Stimulated activated CD4-positive, alpha-beta T cell treated with anti-CD3 and anti-CD28 coated beads, Interleukin-4, amount 100 ng/mL, for 24 hours (primary cell): Measurements from ENCODE around the gene ZBTB48.

Experiments used
- DNase-seq: peaks from one replicate; pipeline ENCODE4 v3.0.0-alpha.2; 2020

Gene ZBTB48

DNA sequence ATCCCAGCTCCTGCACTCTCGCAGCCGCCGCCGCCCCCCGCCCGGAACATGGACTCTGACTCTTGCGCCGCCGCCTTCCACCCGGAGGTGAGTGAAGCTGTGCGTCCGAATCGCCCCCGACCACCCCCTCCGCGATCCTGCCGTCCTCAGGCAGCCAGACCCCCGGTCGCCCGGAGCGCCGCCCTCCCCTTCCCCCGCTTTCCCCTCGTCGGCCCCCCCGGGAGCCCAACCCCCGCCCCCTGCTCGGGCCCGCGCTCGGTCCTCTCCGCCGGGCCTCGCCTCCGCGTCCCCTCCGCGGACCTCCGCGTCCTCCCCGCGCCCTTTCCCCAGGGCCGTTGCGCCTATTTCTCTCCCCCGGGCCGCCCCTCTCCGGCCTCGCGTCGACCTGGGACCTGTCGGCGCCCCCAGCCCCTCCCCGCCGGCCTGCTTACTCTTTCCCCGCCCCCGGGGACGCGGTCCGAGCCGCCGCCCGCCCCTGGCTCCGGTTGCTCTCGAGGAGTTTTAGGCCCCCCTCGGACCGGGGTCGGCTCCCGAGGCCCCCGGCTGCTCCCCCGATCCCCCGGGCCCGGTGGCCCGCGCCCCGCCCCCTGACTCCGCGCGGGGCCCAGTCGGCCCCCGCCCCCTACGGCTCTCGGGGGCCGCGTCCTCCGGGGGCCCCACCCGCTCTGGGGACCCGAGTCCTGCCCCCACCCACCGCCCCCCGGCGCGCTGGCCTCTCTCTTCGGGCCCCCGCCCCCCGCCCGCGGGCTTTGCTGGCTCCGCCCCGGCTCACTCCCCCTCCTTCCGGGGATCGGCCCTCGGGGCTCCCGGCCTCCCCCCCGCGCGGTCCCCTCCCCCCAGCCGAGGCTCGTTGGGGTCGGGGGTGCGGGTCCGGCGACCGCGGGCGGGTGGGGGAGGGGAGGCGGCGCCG lies 34.5 kb downstream of the ZBTB48 start:
- DNase-seq: peak; percentile 56

DNA sequence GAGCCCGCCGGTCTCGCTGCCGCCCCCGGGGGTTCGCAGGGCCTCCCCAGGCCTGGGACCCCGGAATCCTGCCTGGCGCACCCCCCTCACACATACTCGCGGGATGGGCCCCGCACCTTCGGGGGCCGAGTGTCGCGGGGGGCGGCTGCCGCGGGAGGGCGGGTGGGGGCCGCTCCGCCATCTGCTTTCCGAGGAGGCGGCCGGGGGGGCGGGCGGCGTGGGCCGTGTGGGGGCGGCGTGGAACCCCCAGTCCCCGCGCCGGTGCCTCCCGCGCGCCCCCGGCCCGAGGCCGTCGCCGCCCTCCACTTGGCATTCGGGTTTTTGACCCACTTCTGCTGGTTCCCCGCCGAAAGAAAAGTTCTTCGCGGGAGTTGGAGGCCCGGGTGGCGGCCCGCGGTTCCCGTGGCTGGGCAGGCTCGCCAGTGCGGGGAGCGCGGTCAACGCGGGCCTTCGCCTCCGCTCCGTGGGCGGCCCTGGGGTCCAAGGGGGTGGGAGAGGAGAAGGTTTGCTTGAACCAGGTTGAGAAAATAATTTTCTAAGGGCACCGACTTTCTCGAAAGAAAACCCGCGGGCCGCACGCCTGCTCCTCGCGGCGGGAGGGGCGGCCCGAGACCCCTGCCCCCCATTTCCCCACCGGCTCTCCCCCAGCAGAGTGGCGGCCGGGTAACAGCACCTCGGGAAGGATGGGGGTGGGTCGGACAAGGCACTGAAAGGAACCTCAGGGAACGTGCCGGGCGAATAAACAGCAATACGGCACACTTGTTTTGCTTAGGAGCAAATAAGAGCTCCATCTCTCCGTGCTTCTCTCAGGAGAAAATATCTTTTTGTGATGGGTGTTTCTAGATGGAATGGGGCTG lies 35.4 kb downstream of the ZBTB48 start:
- DNase-seq: no peak

DNA sequence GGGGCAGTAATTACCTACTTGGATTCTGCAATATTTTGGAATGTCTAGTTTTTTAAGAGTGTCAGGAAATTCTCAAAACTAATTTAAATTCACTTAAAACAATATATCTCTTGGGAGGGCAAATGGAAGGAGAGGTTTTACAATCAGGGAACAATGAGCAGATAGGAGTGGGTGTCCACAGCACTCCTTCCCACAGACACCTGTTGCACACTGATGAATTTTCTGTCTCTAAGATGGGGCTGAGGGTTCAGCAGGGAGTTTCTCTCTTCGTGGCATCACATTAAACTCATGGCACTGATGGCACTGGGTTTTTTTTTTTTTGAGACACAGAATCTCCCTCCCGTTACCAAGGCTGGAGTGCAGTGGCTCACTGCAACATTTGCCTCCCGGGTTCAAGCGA lies 39.3 kb downstream of the ZBTB48 start:
- no peak for DNase-seq

DNA sequence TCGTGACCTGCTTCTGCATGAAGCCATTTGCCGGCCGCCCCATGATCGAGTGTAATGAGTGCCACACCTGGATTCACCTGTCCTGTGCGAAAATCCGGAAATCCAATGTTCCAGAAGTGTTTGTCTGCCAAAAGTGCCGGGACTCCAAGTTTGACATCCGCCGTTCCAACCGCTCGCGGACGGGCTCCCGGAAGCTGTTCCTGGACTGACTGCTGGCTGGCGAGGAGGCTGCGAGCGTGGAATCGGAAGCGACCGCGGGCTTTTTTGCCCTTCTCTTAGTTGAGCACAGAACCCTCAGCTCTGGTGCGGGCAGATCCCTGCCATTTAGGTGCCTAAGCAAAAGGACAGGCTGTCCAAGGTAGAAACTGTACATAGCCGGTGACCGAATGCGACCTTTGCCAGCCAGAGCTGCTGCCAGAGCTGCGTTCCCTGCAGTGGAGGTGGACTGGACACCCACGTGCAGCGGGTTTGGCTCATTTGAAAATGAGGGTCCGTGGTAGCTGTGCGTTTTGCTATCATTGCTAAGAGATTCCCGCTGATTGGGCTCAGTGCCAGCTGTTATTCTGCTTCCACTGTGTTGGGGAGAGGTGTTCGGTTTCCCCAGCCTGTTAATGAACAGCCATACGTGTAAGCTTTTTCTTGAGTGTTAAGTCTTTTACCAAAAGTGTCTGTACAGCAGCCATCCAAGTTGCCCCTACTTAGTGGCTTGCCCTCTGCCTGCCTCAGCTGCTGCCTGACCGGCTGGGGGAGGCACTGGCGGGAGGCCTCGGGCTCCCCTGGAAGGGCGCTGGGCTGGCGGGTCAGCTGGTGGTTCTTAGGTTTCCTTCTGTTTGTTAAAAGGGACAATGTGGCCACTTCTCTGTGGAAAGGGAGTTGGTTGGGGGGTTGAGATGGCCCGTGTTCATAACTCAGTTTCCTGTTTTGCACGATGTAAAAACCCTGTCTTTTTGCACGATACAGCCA lies 41.9 kb downstream of the ZBTB48 start:
- DNase-seq: no peak

DNA sequence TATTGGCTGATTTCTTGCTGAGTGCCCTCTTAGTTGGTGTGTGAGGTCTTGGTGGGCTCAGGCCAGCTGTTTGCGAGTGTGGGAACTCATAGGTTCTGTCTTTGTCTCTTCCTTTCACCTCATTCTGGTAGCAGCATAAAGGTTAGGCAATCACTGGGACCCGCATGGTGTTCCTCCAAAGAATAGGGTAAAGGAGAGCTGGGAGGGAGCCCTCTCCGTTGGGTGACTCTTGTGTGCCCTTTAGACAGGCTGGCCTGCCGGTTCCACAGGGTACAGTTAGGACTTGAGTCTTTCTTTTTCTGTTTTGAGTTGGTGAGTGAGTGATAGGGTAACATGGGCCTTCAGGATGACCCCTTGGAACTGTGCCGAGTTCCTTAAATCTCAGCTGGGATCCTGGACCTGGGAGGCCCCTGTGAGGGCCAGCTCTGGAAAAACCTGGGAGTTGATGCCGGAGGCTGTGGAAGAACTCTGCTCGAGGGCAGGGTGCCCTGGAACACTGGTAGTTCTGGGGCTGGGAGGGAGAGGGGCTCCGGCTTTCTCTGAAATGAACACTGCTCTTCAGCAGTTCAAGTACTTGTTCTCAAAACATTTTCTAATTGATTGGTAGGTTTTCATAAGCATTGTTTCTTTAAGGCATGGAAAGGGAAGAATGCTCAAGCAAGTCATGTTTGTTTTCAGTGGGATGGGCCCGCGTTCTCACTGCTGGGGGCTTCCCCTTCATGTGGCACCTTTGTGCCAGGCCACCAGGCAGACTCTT lies 42.8 kb downstream of the ZBTB48 start:
- DNase-seq: no peak

DNA sequence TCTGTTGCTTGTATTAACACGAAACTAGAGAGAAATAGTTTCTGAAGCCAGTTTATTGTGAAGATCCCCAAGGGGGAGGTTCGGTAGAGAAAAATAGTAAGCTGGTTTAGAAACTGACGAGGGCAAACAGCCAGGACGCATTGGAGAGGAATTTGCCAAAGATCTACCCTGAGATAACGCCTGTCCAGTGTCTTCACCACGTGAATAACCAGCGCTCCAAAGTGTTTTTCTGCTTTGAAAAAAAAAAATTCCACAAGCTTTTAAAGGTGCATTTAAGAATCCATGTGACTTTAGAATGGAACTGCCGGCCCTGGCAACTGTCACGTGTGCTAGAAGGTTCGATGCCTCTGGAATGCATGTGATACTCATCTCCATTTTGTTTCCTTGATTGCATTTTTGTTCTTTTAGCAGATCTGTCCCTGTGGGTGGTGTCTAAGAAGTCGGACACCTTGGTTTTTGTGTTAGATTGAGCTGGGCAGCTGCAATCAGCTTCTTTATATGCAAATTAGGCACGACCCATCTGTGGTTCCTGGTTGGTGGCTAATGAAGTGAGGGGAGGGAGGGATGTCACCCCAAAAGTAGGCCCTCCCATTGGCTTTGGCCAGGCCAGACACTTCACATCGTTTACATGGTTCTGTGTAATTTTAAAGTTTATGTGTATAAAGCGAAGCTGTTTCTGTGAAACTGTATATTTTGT lies 43.6 kb downstream of the ZBTB48 start:
- DNase-seq: no peak

DNA sequence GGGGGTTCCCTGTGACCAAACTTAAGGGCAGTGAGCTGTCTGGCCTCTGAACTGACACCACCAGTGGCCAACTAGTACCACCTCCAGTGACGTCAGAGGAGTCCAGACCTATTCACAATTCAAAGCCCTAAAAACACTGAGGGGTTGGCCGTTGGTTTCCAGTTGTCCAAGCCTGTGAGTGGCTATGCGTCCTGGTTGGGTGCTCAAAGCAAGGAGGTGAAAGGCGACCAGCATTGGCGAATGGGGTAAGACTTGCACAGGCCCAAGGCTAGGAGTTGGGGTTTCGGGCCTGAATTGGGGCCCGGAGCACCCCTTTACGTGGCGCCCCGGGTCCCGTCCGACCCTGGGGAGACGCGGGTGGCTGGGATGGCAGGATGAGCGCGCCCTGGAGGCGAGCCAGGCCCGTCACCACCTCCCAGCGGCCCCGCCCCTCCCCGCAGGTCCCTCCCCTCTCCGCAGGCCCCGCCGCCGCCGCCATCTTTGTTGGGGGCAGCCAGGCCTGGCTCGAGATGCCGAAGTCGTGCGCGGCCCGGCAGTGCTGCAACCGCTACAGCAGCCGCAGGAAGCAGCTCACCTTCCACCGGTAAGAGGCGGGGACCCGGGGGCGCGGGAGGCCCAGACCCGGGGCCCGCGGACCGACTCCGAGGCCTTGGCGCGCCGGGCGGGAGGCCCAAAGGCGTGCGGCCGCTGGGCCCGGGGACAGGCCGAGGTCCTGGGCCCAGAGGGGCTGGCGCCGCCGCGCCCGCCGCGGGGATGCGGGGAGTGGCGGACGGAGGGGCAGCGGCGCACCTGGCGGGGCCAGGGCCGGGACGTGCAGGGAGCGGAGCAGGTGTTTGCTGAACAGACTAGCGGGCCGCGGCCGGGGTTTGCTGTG lies 45.2 kb downstream of the ZBTB48 start, which contains the start of gene THAP3:
THAP3 (plus strand) TSS at position 159 of the 874 bp plus-strand sequence; CDS start at position 510, 351 bp downstream.
- peak; percentile 88 for DNase-seq

DNA sequence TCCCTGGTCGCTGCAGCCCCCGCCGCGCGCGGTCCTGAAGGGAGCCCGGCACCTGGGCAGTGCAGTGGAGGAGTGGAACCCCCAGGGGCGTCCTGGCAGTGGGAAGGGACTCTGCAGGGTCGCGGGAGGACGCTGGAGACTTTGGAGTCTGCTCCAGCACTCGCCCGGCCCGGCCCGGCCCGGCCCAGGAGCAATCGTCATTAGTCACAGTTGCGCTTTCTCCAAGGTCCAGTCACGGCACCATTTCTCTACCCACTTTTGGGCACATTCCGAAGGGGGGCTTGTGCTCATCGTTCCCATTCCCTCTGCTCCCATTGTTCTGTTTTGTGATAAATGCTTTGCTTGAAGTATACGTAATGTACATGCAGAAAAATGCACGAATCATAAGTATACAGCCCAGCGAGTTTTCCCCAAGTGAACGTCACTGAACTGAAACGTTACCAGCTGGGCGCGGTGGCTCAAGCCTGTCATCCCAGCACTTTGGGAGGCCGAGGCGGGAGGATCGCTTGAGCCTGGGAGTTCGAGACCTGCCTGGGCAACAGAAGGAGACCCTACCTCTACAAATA lies 45.9 kb downstream of the ZBTB48 start:
- no peak for DNase-seq

DNA sequence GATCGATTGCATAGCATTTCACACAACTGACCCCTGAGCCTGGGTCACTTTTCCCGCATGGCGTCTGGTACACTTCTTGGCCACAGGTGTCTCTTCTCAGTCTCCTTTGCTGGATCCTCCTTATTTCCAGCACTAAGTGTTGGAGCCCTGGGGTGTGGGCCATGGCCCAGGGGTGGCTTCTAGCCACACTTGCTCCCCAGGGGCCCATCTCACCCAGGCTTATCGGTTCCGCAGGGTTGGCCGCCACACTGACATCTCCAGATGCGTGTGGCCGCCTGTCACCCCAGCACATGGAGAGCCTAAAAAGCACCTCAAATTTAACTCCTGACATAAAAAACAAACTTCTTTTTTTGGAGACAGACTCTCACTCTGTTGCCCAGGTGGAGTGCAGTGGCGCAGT lies 47.2 kb downstream of the ZBTB48 start:
- DNase-seq: no peak

DNA sequence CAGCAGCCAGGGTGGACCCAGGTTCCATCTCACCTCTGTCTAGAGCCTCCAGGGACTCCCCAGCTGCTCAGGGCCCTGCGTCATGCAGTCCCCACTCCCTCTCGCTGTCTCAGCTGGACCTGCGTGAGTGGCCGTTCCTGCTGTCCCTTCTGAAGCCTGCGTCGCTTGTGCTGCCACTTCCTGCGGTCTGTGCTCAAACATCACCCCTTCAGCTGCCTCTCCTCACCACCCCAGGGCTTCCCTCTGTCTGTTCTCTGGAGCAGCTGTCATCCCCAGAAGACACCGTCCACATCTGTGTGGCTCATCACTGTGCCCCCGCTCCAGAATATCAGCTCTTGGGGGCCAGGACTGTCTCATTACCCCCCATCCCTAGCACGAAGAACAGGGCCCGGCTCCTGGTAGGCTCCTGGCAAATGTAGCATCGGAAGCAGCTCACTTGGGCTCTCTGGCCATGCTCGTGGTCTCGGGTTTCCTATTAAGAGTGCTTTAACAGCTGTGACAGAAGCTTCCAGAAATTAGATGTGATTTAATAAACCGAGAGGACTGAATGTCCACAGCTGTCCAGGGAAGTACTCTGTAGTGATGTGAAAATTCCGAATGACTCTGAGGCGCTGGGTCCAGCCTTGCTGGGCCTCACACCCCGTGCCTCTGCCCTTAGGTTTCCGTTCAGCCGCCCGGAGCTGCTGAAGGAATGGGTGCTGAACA lies 48.2 kb downstream of the ZBTB48 start:
- no peak for DNase-seq

DNA sequence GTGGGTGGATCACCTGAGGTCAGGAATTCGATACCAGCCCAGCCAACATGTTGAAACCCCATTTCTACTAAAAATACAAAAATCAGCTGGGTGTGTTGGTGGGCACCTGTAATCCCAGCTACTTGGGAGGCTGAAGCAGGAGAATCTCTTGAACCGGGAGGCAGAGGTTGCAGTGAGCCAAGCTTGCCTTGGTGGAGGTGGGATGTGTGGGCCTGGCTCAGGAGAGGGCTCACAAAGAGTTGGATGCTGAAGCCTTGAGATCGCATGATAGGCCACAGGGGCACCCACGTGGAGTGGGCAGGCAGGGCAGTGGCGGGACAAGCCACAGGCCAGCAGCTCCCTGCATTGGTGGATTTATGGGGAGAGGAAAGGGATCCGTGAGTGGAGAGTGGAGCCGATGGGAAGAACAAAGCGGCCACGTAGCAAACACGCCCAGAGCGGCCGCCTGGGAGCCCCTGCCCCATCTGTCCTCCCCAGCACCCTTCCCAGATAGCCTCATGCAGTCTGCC lies 49.2 kb downstream of the ZBTB48 start:
- DNase-seq: no peak

DNA sequence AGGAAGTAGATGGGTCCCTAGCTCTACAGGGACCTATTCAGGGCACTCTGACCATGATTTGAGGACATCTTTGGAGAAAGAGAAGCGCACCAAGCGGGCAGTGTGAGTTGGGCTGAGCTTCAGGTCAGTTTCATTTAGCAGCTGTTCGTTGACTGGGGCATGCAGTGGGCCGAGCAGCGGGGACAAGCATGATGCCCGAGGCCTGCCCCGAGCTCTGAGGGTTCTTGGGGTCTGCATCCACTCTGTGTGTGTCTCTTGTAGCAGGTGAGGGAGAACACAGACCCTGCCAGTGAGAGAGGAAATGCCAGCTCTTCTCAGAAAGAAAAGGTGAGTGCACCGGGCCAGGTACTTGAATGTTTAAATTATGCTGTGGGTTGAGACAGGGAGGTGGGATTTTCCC lies 50.2 kb downstream of the ZBTB48 start:
- no peak for DNase-seq

DNA sequence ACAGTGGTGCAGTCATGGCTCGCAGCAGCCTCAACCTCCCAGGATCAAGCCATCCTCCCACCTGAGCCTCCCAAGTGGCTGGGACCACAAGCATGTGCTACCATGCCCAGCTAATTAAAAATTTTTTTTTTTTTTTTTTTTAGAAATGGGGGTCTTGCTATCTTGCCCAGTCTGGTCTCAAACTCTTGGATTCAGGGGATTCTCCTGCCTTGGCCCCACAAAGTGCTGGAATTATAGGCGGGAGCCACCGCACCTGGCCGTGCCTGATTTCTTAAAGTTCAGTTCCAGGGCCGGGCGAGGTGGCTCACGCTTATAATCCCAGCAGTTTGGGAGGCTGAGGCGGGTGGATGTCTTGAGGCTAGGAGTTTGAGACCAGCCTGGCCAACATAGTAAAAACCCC lies 51.3 kb downstream of the ZBTB48 start:
- no peak for DNase-seq

DNA sequence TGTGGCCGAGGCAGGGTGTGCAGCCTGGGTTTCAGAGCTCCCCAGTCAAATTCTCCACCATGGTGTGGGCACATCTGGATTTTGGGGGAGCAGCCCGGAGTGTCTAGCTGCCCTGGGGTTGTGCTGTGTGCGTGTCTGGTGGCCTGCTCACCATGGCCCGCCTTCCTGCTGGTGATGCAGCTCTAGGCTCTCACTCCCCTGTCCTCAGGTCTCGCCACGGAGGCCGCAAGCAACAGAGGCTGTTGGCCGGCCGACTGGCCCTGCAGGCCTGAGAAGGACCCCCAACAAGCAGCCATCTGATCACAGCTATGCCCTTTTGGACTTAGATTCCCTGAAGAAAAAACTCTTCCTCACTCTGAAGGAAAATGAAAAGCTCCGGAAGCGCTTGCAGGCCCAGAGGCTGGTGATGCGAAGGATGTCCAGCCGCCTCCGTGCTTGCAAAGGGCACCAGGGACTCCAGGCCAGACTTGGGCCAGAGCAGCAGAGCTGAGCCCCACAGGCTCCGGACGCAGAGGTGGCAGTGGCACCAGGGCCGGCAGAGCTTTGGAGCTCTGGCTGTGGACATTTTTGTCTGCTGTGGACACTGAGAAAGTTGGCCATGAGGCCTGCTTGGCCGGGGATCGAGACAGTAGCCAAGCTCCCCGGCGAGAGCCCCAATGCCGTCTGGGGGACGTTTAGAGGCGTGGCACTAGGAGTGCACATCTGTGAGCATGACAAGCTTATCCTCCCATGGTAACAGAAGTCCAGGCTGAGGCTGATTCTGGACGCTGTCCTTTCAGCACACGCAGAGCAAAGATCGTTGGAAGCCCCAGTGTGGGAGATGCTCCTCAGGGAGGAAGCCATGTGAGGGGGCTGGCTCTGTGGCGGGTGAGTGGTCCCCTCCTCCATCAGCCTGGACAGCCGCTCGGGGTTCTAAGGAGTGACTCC lies 53.1 kb downstream of the ZBTB48 start:
- DNase-seq: no peak

DNA sequence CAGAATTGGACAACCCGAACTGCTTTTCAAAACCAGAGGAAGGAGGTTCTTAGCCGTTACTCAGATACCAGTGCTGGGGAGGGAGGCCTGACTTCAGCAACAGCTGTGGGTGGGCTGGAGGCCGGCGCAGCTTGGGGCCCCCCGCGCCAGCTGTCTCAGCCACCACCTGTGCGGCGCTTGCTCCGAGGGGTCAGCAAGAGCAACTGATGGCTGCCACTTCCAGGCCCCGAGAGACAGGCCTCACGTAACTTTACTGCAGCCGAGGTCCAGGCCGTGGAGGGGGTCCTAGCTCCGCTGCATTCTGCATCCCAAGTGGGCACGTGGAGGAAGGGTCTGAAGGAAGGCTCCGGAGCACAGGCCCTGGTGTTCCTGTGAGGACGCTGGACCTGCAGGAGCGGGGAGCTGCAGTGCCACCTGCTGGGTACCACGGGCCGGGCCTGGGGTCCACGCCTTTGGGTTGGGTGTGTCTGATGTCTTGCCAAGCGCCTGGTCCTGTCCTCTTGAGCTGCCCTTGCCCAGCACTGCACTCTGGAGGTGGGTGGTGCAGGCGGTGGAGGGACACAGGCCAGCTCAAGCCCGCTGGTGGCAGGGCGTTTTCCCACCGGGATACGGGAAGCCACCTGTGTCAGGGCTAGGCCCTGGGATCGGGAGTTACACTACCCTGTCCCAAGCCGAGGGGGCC lies 54.7 kb downstream of the ZBTB48 start:
- peak; percentile 53 for DNase-seq

DNA sequence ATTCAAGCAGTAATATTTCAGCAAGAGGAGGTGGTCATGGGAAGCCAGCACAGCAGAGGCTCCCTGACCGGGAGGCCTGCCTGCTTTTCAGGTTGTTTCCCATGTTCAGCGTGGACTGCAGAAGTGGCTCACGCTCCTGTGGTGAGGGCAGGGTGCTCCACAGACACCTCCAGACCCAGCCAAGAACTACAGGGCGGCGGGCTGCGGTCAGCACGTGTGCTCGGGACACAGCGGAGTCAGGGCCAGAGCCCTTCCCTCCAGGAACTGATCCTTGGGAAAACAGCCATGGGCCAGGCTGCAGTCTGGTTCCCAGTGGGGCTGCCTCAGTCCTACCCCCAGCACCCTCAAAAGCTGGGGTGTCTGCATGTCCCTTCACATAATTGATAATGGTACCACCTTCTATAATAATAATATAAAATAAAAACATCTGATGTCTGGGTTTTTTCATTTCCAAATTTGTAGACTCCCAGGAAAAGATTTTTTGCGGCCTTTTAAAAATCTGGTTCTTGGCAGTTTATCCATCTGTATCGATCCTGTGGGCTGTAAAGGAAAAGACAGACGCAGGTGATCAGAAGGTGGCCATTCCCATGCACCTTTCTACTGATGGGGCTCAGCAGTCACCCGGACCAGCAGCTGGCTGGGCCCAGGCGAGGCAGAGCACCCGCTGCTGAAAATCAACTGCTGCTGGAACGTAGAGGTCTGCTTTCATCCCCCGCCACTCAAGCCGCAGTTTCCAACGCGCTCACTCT lies 55.5 kb downstream of the ZBTB48 start:
- DNase-seq: no peak
